DOHH2 (cell line): ENCODE measurements around the gene AP3S2.

ENCODE experiments used
- CTCF ChIP-seq: fragments of 200-600 bp; sonication (generic); IDR thresholded peaks from one replicate; pipeline ENCODE4 v1.5.1; 2014; ENCODE audit warnings: antibody characterized with exemption, mild to moderate bottlenecking, low read depth, low read length; ENCODE audit not compliant: poor library complexity, severe bottlenecking
- EZH2phosphoT487 ChIP-seq: fragments of 200-600 bp; sonication (generic); IDR thresholded peaks from 2 replicates; pipeline ENCODE4 v1.6.1; 2017; ENCODE audit warnings: borderline replicate concordance, mild to moderate bottlenecking, antibody characterized with exemption, low read length, moderate library complexity, mixed read lengths

DNA sequence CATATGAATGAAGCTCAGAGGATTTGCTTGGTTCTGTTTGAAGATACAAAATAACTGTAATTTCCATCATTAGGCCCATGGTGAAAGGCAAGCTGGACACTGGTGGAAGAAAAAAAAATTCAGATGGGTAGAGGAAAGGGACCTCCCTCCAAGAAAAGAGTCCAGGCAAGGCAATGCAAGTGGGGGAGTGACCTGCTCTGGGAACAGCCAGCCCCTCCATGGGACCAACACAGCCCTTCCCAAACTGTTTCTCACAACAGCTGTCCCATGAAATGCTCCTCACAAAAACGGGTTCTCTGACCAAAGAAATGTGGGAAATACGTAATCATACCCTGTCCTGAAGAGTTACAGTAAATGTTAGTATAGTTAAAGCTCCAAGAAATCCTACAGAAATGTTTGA is 4.4 kb upstream of the AP3S2 start:
- TF ChIP-seq CTCF (no peak), EZH2phosphoT487 (no peak)
